HG03571 (cell line): ENCODE results near the gene HDAC7.
A peak's percentile ranks its signal among the peaks of the same experiment; 100 is the strongest.

Experiments used
- ATAC-seq: cut with Tn5 transposase; IDR thresholded peaks from one replicate; pipeline ENCODE4 v1.9.1; 2021; ENCODE audit not compliant: unreplicated experiment

Gene HDAC7

GRCh38 chr12:47768323-47768811 is 51.3 kb downstream of the HDAC7 start:
- ATAC-seq = no peak

GRCh38 chr12:47767216-47767724 is 52.4 kb downstream of the HDAC7 start:
- ATAC-seq = no peak

DNA sequence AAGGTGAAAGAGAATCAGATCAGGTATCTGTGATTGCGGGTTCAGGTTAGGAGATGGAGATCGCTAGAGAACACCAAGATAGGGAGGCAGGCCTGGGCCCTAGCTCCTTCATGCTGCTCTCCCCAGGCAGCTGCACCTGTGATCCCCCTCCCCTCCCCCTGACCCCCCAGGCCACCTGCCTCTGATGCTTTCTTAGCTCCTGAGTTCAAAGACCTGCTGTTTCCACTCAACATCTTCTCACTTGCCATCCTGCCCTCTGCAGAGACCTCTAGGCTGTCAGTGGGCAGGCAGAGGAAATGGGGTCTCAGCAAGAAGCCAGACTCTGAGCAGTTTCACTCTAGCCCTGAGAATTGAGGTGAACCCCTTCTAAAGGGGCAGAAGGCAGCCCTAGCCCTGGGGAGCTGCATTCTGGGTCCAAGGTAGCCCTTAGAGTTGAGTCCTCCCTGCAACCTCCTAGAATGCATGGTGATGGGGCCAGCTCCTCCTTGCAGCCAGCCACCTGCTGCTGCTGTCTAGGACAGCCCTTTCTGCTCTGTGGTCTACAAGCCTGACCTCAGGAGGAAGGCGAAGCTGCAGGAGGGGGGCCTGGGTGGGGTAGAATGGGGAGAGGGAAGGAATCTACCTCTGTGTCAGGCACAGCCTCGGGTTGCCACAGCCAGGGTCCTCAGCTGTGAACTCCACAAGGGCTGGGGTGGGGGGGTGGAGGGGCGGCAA is 53.0 kb downstream of the HDAC7 start:
- ATAC-seq = no peak

DNA sequence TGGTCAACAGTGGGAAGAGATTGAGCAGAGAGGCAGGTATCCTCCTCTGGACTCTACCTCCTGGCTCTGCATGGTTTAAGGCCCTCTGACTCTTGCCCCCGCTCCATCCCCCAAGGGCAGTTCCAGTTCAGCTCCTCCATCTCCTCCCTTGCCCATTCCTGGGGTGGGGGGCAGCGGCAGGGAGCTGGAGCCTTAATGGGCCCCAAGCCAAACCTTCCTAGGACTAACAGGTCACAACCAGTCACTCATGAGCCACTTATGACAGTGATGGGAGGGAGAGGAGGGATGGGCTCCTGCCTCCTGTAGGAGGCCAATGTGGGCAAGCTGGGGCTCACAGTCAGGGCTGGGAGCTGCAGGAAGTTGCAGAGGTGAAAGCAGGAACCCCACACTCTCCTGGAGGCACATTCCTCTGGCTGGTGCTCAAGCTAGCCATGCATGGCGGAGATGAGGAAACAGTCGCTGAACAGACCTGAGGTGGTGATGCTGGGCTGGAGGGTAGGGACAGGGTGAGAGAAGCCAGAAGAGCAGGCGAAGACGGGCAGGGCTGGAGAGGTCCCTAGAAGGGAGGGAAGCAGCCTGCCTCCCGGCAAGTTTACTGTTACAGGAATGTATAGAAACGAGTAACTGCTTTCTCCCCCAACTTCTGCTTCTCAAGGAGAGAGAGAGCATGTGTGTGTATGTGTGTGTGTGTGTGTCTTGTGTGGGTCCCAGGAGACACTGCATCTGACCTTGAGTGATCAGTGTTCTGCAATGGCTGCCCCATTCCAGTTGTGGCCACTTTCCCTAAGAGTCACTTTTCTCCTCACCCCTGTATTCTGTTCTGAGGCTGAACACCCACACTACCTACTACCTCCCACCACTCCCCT is 56.0 kb downstream of the HDAC7 start:
- ATAC-seq = no peak

DNA sequence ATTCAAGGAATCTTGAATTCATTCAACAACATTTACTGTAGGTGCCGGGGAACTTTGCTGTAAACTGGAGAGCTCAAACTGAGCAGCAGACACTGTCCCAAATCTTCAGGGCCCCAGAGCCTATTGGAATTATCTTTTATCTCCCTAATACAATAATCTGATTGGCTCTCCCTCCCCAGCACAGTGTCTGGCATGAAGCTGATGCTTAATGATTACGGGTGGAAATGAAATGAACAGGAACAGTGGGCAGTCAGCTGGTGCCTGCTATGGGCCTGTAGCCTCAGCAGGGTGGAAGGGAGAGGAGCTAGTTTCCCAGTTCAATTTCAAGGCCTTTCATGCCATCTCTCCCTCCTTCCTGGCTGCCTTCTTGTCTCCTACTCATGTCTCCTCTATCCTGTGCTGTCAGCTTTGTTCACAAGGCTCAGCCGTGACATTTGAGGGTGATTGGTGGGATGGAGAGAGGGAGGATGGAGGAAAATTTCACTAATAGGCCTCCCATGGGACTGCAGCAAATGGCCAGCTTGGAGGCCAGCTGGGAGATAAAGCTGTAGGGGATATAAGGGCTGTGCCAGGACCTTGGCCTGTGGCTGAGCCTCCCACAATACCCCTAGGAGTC is 56.7 kb downstream of the HDAC7 start:
- no peak for ATAC-seq

DNA sequence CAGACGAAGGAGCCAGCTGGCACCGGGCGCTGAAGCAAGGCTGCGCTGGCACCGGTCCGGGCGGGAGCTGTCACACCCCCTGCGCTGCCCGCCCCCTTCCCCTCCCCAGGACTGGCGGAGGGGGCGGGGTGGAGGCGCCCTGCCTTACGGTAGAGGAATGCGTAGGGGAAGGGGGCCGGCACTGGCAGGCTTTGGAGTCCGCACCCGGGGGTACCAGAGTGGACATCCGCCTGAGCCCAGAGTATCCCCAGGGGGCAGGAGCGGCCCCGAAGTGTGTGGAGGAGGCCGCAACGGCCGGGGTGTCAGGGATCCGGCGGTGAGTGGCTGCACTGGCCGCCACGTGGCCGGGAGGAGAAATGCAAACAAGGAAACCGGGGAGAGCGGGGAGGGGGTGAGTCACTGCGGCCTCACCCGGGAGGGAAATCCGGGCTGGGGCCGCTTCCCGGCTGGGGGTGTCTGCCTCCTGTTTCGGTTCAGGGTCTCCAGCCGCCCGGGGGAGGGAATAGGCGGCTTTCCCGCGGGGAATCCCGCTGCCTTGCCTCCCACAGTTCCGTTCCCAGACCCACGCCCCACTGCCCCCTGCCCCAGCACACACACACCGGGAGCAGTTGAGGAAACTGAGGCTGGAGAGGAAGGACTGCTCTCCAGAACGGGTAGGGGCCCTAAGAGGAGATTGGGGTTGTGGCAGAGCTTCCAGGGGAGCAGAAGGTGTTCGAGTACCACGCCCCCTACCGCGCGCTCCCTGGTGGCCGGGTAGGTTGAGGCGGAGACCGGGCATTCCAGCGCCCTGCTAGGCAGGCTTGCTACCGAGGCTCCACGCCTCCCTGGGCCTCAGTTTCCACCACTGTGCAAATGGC is 60.6 kb downstream of the HDAC7 start, which contains the start of gene RAPGEF3:
Gene RAPGEF3, minus strand, starts transcription at position 47 of the 857 bp plus-strand sequence. CDS start 324 bp downstream, outside the sequence.
- no peak for ATAC-seq

- no peak for ATAC-seq
Observed at GRCh38 chr12:47758584-47758833, 61.2 kb downstream of the HDAC7 start.

- ATAC-seq = no peak
Observed at GRCh38 chr12:47757840-47758583, 61.7 kb downstream of the HDAC7 start.

GRCh38 chr12:47757364-47757839 is 62.3 kb downstream of the HDAC7 start:
- no peak for ATAC-seq

- peak; percentile 53 for ATAC-seq
Observed at GRCh38 chr12:47755655-47756562, 63.8 kb downstream of the HDAC7 start.

DNA sequence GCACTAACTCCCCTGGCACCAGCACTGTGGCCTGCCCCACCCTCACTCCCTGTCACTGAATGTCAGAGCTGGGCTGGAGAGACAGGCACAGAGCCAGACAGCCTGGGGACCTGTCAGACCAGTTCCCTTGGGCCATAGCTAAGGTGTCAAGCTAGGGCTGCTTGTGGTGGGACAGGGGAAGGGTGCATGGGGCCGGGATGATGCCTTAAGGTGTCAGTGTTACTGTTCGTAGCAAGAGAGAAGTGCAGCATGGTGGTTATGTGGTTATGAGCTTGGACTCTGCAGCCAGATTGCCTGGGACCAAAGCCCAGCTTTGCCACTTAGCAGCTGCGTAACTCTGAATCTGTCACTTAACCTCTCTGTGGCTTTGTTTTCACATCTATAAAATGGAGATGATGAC is 64.8 kb downstream of the HDAC7 start:
- peak; percentile 12 for ATAC-seq

GRCh38 chr12:47754126-47754525 is 65.6 kb downstream of the HDAC7 start:
- ATAC-seq = no peak

DNA sequence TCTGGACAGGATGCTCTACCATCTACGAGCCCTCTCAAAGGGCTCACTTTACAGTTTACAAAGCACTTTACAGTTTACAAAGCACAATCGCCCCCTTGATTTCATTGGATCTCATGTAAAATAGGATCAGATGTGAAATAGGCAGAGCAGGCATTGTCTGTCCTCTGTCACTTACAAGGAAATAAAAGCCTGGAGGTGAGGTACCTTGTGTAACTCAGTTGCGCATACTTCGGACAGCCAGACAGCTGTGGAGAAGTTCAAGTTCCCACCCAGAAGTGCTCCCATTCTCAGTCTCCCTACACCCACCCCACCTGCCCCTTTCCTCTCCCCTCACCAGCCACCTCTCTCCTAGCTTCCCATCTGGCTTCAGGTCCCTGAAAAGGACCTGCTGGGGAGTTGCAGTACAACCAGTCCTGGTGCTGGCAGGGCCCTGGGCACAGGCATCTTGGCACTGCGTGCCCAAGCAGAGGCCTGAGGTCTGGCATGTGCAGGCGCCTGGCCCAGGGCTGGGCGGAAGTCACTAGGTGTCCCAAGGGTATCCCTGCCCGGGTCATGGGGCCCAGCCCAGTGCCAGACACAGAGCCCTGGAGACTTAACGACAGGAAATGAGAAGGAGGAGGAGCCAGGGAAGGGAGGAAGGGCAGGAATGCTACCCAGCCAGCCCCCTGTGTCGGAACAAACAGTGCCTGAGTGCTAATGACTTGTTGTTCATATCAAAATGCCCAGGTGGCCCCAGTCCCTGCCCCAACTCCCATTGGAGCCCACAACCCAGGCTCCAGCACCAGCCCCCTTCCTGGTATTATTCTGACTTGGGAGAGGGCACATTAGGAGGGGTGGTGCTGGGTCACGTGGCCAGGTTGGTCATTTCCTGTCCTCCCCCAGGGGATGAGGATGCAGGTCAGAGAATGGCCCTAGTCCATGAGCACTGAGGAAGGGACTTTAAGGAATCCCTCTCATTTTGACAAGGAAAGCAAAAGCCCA is 66.4 kb downstream of the HDAC7 start:
- no peak for ATAC-seq

DNA sequence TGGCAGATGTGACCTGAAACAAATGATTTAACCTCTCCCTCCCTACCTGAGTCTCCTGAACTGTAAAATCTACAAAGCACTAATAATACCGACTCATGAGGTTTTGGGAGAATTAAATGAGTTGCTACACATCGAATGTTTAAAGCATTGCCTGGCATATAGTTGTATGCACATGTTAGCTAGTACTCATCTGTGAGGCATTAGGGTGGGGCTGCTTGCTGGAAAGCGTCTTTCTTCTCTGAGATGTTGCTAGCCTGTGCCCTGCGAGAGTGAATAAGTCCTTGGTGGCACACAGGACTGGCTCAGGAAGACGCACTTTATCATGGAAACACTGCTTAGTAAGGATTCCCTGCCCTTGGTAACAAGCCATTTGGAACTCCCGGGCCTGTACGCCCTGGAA is 67.2 kb downstream of the HDAC7 start:
- ATAC-seq = no peak

DNA sequence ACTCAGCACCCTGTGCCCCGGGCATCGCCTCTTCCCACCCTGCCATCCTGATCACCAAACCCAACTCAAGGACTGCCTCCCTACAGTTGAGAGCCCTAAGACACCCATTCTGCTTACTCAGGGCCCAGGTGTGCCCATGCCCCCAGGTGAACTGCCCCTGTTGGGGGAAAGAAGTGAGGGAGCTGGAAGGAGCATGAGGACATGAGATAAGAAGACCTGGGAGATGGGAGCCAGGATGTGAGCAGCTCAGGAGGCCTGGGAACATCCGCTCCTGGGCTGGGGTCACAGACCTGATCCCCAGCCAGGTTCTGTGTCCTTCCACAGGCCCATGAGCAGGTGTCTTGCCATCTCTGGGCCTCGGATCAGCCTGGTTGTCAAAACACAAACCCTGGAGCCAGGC is 67.6 kb downstream of the HDAC7 start:
- no peak for ATAC-seq

DNA sequence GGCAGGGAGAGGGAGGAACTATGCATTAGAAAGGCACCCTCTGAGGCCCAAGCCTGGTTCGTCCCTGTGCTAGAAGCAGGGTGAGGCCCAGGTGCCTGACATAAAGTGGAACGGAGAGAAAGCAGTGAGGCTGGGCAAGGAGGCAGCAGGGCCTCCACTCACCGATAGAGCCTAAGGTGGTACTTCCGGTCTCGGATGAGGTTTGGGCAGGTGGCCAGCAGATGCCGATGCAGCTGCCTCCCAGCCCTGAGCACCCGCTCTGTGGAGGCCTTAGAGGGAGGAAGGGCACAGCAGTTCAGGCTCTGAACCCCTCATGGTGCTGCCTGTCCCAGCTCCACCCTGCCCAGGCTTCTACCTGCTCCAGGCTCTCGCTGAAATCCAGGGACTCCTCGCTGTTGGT is 68.1 kb downstream of the HDAC7 start:
- no peak for ATAC-seq

GRCh38 chr12:47750916-47751470 is 68.7 kb downstream of the HDAC7 start:
- ATAC-seq = no peak
